ENCODE data around the gene KIAA1614. TPM values are rescaled to one million over a fixed set of nuclear protein-coding genes. Genes with fewer than 3 reads are reported as not detected.

Gene KIAA1614
- total RNA-seq, 1 donor from 2014 or later: 2.9 TPM

GRCh38 chr1:180940445-180940844, 27.7 kb downstream of the KIAA1614 start:
- no peak for TF ChIP-seq CTCF (conservative IDR thresholded peaks at IDR 0.05)
- Mint-ChIP-seq H3K4me1 (ENCODE audit: unreplicated experiment) (peaks cover 5% of the 10 kb centered on the region), H3K27ac (no peak overlapping the region), H3K4me3 (no peak overlapping the region), H3K27me3 (peaks cover 7% of the 10 kb centered on the region), H3K9me3 (no peaks in the 10 kb centered on the region), H3K36me3 (peaks cover 4% of the 10 kb centered on the region)
- no peak for DNase-seq (ENCODE audit: extremely low spot score, unreplicated experiment)

DNA sequence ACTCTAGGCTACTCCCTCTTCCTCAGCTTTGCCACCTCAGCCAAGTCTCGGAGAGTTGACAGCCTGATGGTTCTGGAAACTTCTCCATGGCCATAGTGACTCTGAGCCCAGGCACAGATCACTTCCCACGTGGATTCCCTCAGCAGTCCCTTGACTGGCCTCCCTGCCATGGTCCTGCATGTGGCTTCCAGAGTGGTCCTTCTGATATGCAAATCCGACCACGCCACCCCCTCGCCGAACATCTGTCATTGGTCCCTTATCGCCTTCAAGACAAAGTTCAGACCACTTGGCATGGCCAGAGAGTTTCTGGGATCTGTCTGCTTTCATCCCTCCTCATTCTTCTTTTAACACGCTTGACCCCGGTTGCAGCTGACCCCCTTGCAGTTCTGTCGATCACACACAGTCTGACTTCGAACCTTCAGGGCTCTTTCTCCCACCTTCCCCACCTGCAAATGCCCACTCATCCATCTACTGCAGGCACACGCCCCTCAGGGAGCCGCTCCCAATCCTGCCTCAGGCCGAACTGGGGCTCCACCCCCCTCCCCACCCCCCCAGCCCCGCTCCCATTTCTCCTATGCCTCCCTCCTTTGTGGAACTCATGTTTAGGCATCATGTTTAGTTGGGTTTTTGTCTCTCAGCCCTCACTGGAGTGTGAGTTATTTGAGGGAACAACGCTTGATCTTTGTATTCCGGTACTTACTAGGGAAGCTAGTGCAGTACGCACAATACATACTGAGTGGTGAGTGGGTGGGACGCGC, 29.0 kb downstream of the KIAA1614 start:
- H3K4me1 Mint-ChIP-seq (ENCODE audit: unreplicated experiment): peaks cover 5% of the 10 kb centered on the region
- H3K4me3 Mint-ChIP-seq: no peak overlapping the region
- H3K9me3 Mint-ChIP-seq: no peaks in the 10 kb centered on the region
- no peak overlapping the region for H3K27ac Mint-ChIP-seq
- DNase-seq (ENCODE audit: extremely low spot score, unreplicated experiment): no peak
- H3K27me3 Mint-ChIP-seq: peaks cover 7% of the 10 kb centered on the region
- TF ChIP-seq CTCF (conservative IDR thresholded peaks at IDR 0.05): no peak
- peaks cover 6% of the 10 kb centered on the region for H3K36me3 Mint-ChIP-seq

- peaks cover 5% of the 10 kb centered on the region for H3K4me1 Mint-ChIP-seq (ENCODE audit: unreplicated experiment)
- peaks cover 12% of the 10 kb centered on the region for H3K36me3 Mint-ChIP-seq
- no peak for TF ChIP-seq CTCF (conservative IDR thresholded peaks at IDR 0.05)
- no peaks in the 10 kb centered on the region for H3K27me3 Mint-ChIP-seq
- H3K9me3 Mint-ChIP-seq: no peaks in the 10 kb centered on the region
- no peak for DNase-seq (ENCODE audit: extremely low spot score, unreplicated experiment)
- no peak overlapping the region for H3K27ac Mint-ChIP-seq
- H3K4me3 Mint-ChIP-seq: no peak overlapping the region
Observed at GRCh38 chr1:180945151-180945550, 32.5 kb downstream of the KIAA1614 start.

- Mint-ChIP-seq H3K4me3 (no peak overlapping the region), H3K27me3 (no peaks in the 10 kb centered on the region), H3K27ac (no peak overlapping the region), H3K9me3 (no peaks in the 10 kb centered on the region), H3K36me3 (peaks cover 12% of the 10 kb centered on the region), H3K4me1 (ENCODE audit: unreplicated experiment) (peaks cover 5% of the 10 kb centered on the region)
- no peak for DNase-seq (ENCODE audit: extremely low spot score, unreplicated experiment)
- no peak for TF ChIP-seq CTCF (conservative IDR thresholded peaks at IDR 0.05)
Observed at GRCh38 chr1:180945551-180945950, 32.9 kb downstream of the KIAA1614 start.

- no peaks in the 10 kb centered on the region for H3K27me3 Mint-ChIP-seq
- DNase-seq (ENCODE audit: extremely low spot score, unreplicated experiment): no peak
- TF ChIP-seq CTCF (conservative IDR thresholded peaks at IDR 0.05): no peak
- H3K4me3 Mint-ChIP-seq: no peak overlapping the region
- peaks cover 5% of the 10 kb centered on the region for H3K4me1 Mint-ChIP-seq (ENCODE audit: unreplicated experiment)
- no peaks in the 10 kb centered on the region for H3K9me3 Mint-ChIP-seq
- no peak overlapping the region for H3K27ac Mint-ChIP-seq
- peaks cover 12% of the 10 kb centered on the region for H3K36me3 Mint-ChIP-seq
Observed at GRCh38 chr1:180946056-180946455, 33.4 kb downstream of the KIAA1614 start.
